HepG2 (cell line): ENCODE results near the gene PMM2. TPM values are rescaled to one million over a fixed set of nuclear protein-coding genes. Genes with fewer than 3 reads are reported as not detected.

Experiments
- ATAC-seq: fragments of 200-7000 bp; cut with Tn5 transposase; 3 replicates; pipeline ENCODE4 v1.9.1; 2020; ENCODE audit warnings: mild to moderate bottlenecking, moderate library complexity
- BruUV-seq: library from RNA; stranded (reverse); fragments of 400-500 nt; replicated peaks from 2 replicates; lab custom pipeline; 2021; lab: Mats Ljungman, UMichigan
- CTCF ChIA-PET: fragments of 300-600 bp; formaldehyde crosslinking; extraction: SDS; loops from one replicate; lab custom pipeline; 2021; ENCODE audit warnings: low total read pairs, inconsistent platforms, low intra/inter-chr PET ratio; lab: Yijun Ruan, JAX
- POLR2A ChIA-PET: fragments of 350-600 bp; sonication (Branson Sonifier 250); formaldehyde crosslinking; loops from one replicate; lab custom pipeline; 2020; ENCODE audit warnings: antibody characterized with exemption, inconsistent platforms; lab: Yijun Ruan, JAX
- DNase-seq: peaks from one replicate; pipeline ENCODE4 v3.0.0-alpha.2; 2015; ENCODE audit warnings: low spot score
- FAIRE-seq: peaks from 3 replicates; lab custom pipeline; 2011; peaks lifted over from hg19 to GRCh38; lab: Jason Lieb, UNC
- H2AFZ ChIP-seq: one replicate; pipeline ENCODE4 v1.6.1; 2011; ENCODE audit warnings: low read length, inconsistent platforms
- H3K27ac ChIP-seq: fragments of 300-600 bp; 3 replicates; pipeline ENCODE4 v1.8.0; 2011; ENCODE audit warnings: mixed run types, mild to moderate bottlenecking, mixed read lengths, low read length, inconsistent platforms; ENCODE audit not compliant: insufficient read depth; ENCODE audit errors: extremely low read length
- H3K27me3 ChIP-seq, 2 experiments: fragments of 200-600 bp in 1 of 2; 2 replicates in 1 of 2; 3 replicates in 1 of 2; pipeline versions ENCODE4 v1.6.0 to v1.8.0; 2011; ENCODE audit warnings: low read length in 2 of 2, mild to moderate bottlenecking in 2 of 2, moderate library complexity in 2 of 2, inconsistent platforms in 1 of 2; ENCODE audit not compliant: insufficient read depth in 2 of 2, control insufficient read depth in 1 of 2
- H3K36me3 ChIP-seq, 2 experiments: fragments of 200-600 bp in 1 of 2; replicated peaks in 1 of 2; 2 replicates in 1 of 2; 3 replicates in 1 of 2; pipeline versions ENCODE4 v1.5.1 to v1.8.0; 2011; ENCODE audit warnings: low read length in 2 of 2, inconsistent platforms in 1 of 2; ENCODE audit not compliant: insufficient read depth in 2 of 2, control insufficient read depth in 1 of 2
- H3K4me1 ChIP-seq: 2 replicates; pipeline ENCODE4 v1.5.1; 2012; ENCODE audit warnings: low read length, inconsistent platforms; ENCODE audit not compliant: insufficient read depth
- H3K4me2 ChIP-seq: 2 replicates; pipeline ENCODE4 v1.6.0; 2011; ENCODE audit warnings: low read depth, low read length, inconsistent platforms
- H3K4me3 ChIP-seq, 3 experiments: fragments of 200-600 bp in 1 of 3; sonication (generic), shearing (Covaris generic) in 1 of 3; replicated peaks in 1 of 3; 2 replicates each; pipeline ENCODE4 v1.5.1; 2011 to 2016; ENCODE audit warnings: low read length in 3 of 3, inconsistent platforms in 2 of 3, low read depth in 2 of 3, mild to moderate bottlenecking in 2 of 3, control low read depth in 1 of 3, mixed read lengths in 1 of 3; ENCODE audit not compliant: insufficient read depth in 1 of 3
- H3K79me2 ChIP-seq: one replicate; pipeline ENCODE4 v1.6.1; 2011; ENCODE audit warnings: low read length, inconsistent platforms; ENCODE audit not compliant: insufficient read depth
- H3K9ac ChIP-seq: 2 replicates; pipeline ENCODE4 v1.6.0; 2011; ENCODE audit warnings: mild to moderate bottlenecking, low read depth, low read length, inconsistent platforms; ENCODE audit not compliant: insufficient read depth
- H3K9me3 ChIP-seq: 2 replicates; pipeline ENCODE4 v1.5.1; 2012; ENCODE audit warnings: mild to moderate bottlenecking, low read length
- H4K20me1 ChIP-seq: 2 replicates; pipeline ENCODE4 v1.6.0; 2011; ENCODE audit warnings: inconsistent platforms, mild to moderate bottlenecking, low read length, moderate library complexity; ENCODE audit not compliant: insufficient read depth
- POLR2G ChIP-seq: fragments of 200-400 bp; formaldehyde crosslinking; IDR thresholded peaks from 2 replicates; pipeline ENCODE4 v1.6.1; 2018; ENCODE audit warnings: mild to moderate bottlenecking, low read depth, low read length, moderate library complexity
- RBM22 ChIP-seq: fragments of 200-400 bp; formaldehyde crosslinking; optimal IDR thresholded peaks from 2 replicates; pipeline ENCODE3; 2017; ENCODE audit warnings: mild to moderate bottlenecking, low read length, moderate library complexity
- TARDBP ChIP-seq: sonication (generic); formaldehyde crosslinking; IDR thresholded peaks from 2 replicates; pipeline ENCODE4 v1.8.0; 2022; ENCODE audit warnings: mild to moderate bottlenecking, missing genetic modification reagents
- ZNF10 ChIP-seq: sonication (generic); formaldehyde crosslinking; IDR thresholded peaks from 2 replicates; pipeline ENCODE4 v1.4.0; 2020; ENCODE audit warnings: mild to moderate bottlenecking, low read depth, missing genetic modification reagents, borderline replicate concordance
- ZNF142 ChIP-seq: sonication (generic); formaldehyde crosslinking; IDR thresholded peaks from 2 replicates; pipeline ENCODE4 v1.4.0; 2020; ENCODE audit warnings: missing genetic modification reagents
- ZNF20 ChIP-seq: sonication (generic); formaldehyde crosslinking; IDR thresholded peaks from 2 replicates; pipeline ENCODE4 v1.4.0; 2020; ENCODE audit warnings: mild to moderate bottlenecking, moderate library complexity, missing genetic modification reagents
- ZNF589 ChIP-seq: sonication (generic); formaldehyde crosslinking; conservative IDR thresholded peaks from 2 replicates; pipeline ENCODE4 v1.8.0; 2022; ENCODE audit warnings: mild to moderate bottlenecking, moderate library complexity, missing genetic modification reagents
- WGBS: methylation state at CpG from one replicate; pipeline ENCODE4 v1.1.6; 2017; ENCODE audit warnings: low lambda C conversion rate; 5-methylcytosine and 5-hydroxymethylcytosine counted together
- in situ Hi-C: cut with HindIII; loops from 2 replicates; pipeline ENCODE4 v1.10.0; 2017; ENCODE audit warnings: low pct_unique_long_range_greater_than_20kb; ENCODE audit not compliant: extremely low pct_ligation_motif_present
- intact Hi-C: fragments of 100-400 bp; cut with micrococcal nuclease; formaldehyde crosslinking; loops from one replicate; pipeline ENCODE4 v1.10.0; 2022; ENCODE audit not compliant: unreplicated experiment
- polyA plus RNA-seq, 8 experiments: library from polyadenylated mRNA; depleted of rRNA in 3 of 8; stranded (reverse) in 7 of 8; unstranded in 1 of 8; fragments of >200 nt; fragmentation: Illumina TruSeq in 4 of 8; extraction: Trizol in 4 of 8; gene quantifications; 2 replicates each; pipeline versions ENCODE4 v1.2.1 to v1.2.3, GENCODE V29; 2011 to 2016; ENCODE audit warnings: low read depth in 4 of 8, missing spikeins in 1 of 8, mixed read lengths in 1 of 8; ENCODE audit not compliant: insufficient read depth in 1 of 8
- total RNA-seq, 5 experiments: library from RNA; depleted of rRNA; stranded (reverse); fragments of >200 nt; fragmentation: Illumina TruSeq; extraction: Trizol; gene quantifications; 2 replicates each; pipeline ENCODE4 v1.2.3, GENCODE V29; 2016; ENCODE audit warnings: low read depth in 1 of 5
- TF ChIP-seq, protein P1 (sequence below): sonication (generic); formaldehyde crosslinking; IDR thresholded peaks from 2 replicates; pipeline ENCODE4 v1.4.0; 2020; ENCODE audit warnings: mild to moderate bottlenecking, missing genetic modification reagents, borderline replicate concordance

PMM2 gene
- total and polyA plus RNA-seq, 2 of the 13 experiments (the other 11 are each of a cell fraction or from before 2014, with no cell fraction given): 52.2 to 93.7 TPM

- Histone ChIP-seq H3K4me2 (no peak overlapping the region), H4K20me1 (no peaks in the 10 kb centered on the region), H3K27me3 (no peaks in the 10 kb centered on the region), H2AFZ (no peak overlapping the region), H3K9ac (no peak overlapping the region), H3K36me3 (peaks cover 0 to 6% of the 10 kb centered on the region in 2 experiments; a peak in 2 of 5 replicates), H3K4me3 (no peak overlapping the region), H3K79me2 (no peaks in the 10 kb centered on the region), H3K27ac (no peak overlapping the region), H3K4me1 (peaks cover 19% of the 10 kb centered on the region), H3K9me3 (no peaks in the 10 kb centered on the region)
- no peak for ATAC-seq
- no peak for FAIRE-seq
- POLR2A ChIA-PET: no interaction called here
- 93% methylated on average over 6 of the region's 6 CpGs for WGBS
- intact Hi-C loops: no loop called here
- no peak for DNase-seq
- in situ Hi-C loops: no loop called here
- CTCF ChIA-PET: no interaction called here
- no TSS peak for BruUV-seq
- TF ChIP-seq ZNF20 (0 out of 2 replicates have a peak, but pooled peaks have one; percentile 41), RBM22 (peak; percentile 91), ZNF142 (CRISPR knock-in tag) (no peak), ZNF10 (CRISPR knock-in tag) (no peak), POLR2G (0 out of 2 replicates have a peak, but pooled peaks have one; percentile 33), TARDBP (no peak), ZNF589 (no peak)
- TF ChIP-seq, protein P1, sequence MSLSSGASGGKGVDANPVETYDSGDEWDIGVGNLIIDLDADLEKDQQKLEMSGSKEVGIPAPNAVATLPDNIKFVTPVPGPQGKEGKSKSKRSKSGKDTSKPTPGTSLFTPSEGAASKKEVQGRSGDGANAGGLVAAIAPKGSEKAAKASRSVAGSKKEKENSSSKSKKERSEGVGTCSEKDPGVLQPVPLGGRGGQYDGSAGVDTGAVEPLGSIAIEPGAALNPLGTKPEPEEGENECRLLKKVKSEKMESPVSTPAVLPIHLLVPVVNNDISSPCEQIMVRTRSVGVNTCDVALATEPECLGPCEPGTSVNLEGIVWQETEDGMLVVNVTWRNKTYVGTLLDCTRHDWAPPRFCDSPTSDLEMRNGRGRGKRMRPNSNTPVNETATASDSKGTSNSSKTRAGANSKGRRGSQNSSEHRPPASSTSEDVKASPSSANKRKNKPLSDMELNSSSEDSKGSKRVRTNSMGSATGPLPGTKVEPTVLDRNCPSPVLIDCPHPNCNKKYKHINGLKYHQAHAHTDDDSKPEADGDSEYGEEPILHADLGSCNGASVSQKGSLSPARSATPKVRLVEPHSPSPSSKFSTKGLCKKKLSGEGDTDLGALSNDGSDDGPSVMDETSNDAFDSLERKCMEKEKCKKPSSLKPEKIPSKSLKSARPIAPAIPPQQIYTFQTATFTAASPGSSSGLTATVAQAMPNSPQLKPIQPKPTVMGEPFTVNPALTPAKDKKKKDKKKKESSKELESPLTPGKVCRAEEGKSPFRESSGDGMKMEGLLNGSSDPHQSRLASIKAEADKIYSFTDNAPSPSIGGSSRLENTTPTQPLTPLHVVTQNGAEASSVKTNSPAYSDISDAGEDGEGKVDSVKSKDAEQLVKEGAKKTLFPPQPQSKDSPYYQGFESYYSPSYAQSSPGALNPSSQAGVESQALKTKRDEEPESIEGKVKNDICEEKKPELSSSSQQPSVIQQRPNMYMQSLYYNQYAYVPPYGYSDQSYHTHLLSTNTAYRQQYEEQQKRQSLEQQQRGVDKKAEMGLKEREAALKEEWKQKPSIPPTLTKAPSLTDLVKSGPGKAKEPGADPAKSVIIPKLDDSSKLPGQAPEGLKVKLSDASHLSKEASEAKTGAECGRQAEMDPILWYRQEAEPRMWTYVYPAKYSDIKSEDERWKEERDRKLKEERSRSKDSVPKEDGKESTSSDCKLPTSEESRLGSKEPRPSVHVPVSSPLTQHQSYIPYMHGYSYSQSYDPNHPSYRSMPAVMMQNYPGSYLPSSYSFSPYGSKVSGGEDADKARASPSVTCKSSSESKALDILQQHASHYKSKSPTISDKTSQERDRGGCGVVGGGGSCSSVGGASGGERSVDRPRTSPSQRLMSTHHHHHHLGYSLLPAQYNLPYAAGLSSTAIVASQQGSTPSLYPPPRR (CRISPR knock-in tag): no peak
Measured at GRCh38 chr16:8785408-8785807, 12.2 kb upstream of the PMM2 start.
